Testis (tissue), 3 donors: ENCODE measurements around the gene EPB42. TPM values are rescaled to one million over a fixed set of nuclear protein-coding genes. Genes with fewer than 3 reads are reported as not detected.

Source experiments
- DNase-seq: peaks from one replicate; pipeline ENCODE4 v3.0.0-alpha.2; 2019
- H3K27ac ChIP-seq, 2 donors: fragments of 200-600 bp; sonication (generic); one replicate each; pipeline ENCODE4 v1.5.1; 2019
- H3K27me3 ChIP-seq: fragments of 200-600 bp; sonication (generic); one replicate; pipeline ENCODE4 v1.5.1; 2019
- H3K36me3 ChIP-seq: fragments of 200-600 bp; sonication (generic); one replicate; pipeline ENCODE4 v1.5.1; 2017; ENCODE audit warnings: low read depth; ENCODE audit errors: missing control alignments
- H3K4me1 ChIP-seq: fragments of 200-600 bp; sonication (generic); one replicate; pipeline ENCODE4 v1.5.1; 2019
- H3K4me3 ChIP-seq, 2 donors: fragments of 200-600 bp; sonication (generic); one replicate each; pipeline ENCODE4 v1.5.1; 2017 to 2019
- H3K9me3 ChIP-seq: fragments of 200-600 bp; sonication (generic); one replicate; pipeline ENCODE4 v1.5.1; 2017
- POLR2A ChIP-seq: fragments of 450-650 bp; IDR thresholded peaks from one replicate; pipeline ENCODE4 v1.6.1; 2017; ENCODE audit warnings: antibody characterized with exemption, mild to moderate bottlenecking, moderate library complexity
- WGBS, 2 donors: methylation state at CpG; one replicate each; pipeline ENCODE4 v1.1.5; 2018; 5-methylcytosine and 5-hydroxymethylcytosine counted together
- intact Hi-C: fragments of 100-400 bp; cut with DNase I; formaldehyde crosslinking; loops from one replicate; pipeline ENCODE4 v1.15.1; 2023; ENCODE audit warnings: low total_unique reads
- polyA plus RNA-seq: library from polyadenylated mRNA; stranded (reverse); fragments of 350-450 nt; fragmentation: Illumina TruSeq; extraction: RNeasy Lipid Tissue Mini Kit (QIAGEN cat#74804); gene quantifications from one replicate; pipeline ENCODE4 v1.2.3, GENCODE V29; 2014; ENCODE audit warnings: low read depth, low replicate concordance; ENCODE audit not compliant: insufficient read depth
- total RNA-seq, 2 donors: library from RNA; depleted of rRNA; stranded (reverse); fragments of >200 nt; gene quantifications; one replicate each; pipeline ENCODE4 v1.2.3, GENCODE V29; 2016
- TF ChIP-seq, protein P1 (sequence below), 3 experiments: fragments of 450-650 bp in 2 of 3; fragments of 200-600 bp in 1 of 3; sonication (generic) in 1 of 3; IDR thresholded peaks; one replicate each; pipeline ENCODE4 v1.5.1; 2016 to 2019; ENCODE audit warnings: antibody characterized with exemption in 3 of 3, mild to moderate bottlenecking in 2 of 3, moderate library complexity in 1 of 3

EPB42 gene
- total and polyA plus RNA-seq, 3 donors from 2014 or later = 3.6 to 7.5 (median 6.8) TPM

DNA sequence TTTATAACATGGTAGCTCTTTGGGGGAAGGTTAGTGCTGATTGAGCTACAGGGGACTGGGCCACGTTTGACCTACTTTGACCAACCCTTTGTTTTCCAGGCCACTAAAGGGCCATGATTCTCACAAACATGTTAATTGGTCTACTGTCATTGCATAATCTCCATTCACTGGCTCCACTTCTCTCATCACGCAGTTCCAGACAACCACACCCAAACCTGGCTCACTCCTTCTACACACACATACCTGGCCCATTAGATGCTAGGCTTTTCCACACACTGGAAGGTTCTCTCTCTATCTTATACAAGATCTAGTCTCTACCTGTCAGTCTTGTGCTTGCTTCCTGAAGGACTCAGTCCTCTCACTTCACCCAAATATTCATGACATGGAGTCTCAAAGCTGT is 30.0 kb upstream of the EPB42 start:
- WGBS, 2 donors = 67 to 85% methylated on average over 2 of the region's 2 CpGs
- H3K4me1 ChIP-seq = no peaks in the 10 kb centered on the region
- no peak overlapping the region for H3K4me3 ChIP-seq
- intact Hi-C loops = no loop called here
- no peaks in the 10 kb centered on the region for H3K36me3 ChIP-seq
- H3K9me3 ChIP-seq = no peaks in the 10 kb centered on the region
- no peaks in the 10 kb centered on the region for H3K27me3 ChIP-seq
- DNase-seq = no peak
- TF ChIP-seq POLR2A = no peak
- TF ChIP-seq, protein P1, sequence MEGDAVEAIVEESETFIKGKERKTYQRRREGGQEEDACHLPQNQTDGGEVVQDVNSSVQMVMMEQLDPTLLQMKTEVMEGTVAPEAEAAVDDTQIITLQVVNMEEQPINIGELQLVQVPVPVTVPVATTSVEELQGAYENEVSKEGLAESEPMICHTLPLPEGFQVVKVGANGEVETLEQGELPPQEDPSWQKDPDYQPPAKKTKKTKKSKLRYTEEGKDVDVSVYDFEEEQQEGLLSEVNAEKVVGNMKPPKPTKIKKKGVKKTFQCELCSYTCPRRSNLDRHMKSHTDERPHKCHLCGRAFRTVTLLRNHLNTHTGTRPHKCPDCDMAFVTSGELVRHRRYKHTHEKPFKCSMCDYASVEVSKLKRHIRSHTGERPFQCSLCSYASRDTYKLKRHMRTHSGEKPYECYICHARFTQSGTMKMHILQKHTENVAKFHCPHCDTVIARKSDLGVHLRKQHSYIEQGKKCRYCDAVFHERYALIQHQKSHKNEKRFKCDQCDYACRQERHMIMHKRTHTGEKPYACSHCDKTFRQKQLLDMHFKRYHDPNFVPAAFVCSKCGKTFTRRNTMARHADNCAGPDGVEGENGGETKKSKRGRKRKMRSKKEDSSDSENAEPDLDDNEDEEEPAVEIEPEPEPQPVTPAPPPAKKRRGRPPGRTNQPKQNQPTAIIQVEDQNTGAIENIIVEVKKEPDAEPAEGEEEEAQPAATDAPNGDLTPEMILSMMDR (IDR thresholded peaks at IDR 0.05) = no peak
- no peak overlapping the region for H3K27ac ChIP-seq

DNA sequence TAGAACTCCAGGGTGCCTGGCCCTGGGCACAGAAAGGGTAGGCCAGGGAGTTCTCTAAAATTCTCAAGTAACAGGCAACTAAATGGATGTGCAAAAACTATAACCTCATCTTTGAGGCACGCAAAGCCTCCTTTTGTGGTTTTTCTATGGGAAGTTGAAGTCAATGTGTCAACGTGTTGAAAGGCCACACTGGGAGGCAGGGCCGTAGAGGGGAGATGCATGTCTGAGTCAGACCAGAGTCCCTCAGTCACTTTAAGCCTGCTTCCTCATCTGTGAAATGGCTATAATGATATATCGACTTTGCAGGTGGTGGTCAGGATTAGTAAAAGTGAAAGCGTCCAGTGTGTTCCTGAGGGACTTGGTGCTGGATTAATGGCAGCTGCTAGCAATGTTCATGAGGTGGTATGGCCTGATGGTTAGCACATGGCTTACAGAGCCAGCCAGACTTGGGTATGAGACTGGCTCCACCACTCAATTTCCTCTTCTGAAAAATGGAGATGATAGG is 28.9 kb upstream of the EPB42 start:
- DNase-seq = no peak
- Histone ChIP-seq H3K9me3 (no peaks in the 10 kb centered on the region), H3K27ac (no peak overlapping the region), H3K27me3 (no peaks in the 10 kb centered on the region), H3K36me3 (no peaks in the 10 kb centered on the region), H3K4me1 (no peaks in the 10 kb centered on the region), H3K4me3 (no peak overlapping the region)
- 64% methylated on average over 5 of the region's 5 CpGs for WGBS, 2 donors
- intact Hi-C loops = no loop called here
- no peak for TF ChIP-seq POLR2A
- TF ChIP-seq, protein P1 (IDR thresholded peaks at IDR 0.05) = no peak

- intact Hi-C loops = no loop called here
- no peak overlapping the region for H3K27ac ChIP-seq
- no peaks in the 10 kb centered on the region for H3K36me3 ChIP-seq
- no peak overlapping the region for H3K4me3 ChIP-seq
- TF ChIP-seq POLR2A = no peak
- TF ChIP-seq, protein P1 (IDR thresholded peaks at IDR 0.05) = no peak
- WGBS, 2 donors = 81 to 84% methylated on average over 2 of the region's 2 CpGs
- no peaks in the 10 kb centered on the region for H3K9me3 ChIP-seq
- DNase-seq = no peak
- H3K27me3 ChIP-seq = no peaks in the 10 kb centered on the region
- no peaks in the 10 kb centered on the region for H3K4me1 ChIP-seq
Observed at GRCh38 chr15:43249236-43249635, 28.4 kb upstream of the EPB42 start.

DNA sequence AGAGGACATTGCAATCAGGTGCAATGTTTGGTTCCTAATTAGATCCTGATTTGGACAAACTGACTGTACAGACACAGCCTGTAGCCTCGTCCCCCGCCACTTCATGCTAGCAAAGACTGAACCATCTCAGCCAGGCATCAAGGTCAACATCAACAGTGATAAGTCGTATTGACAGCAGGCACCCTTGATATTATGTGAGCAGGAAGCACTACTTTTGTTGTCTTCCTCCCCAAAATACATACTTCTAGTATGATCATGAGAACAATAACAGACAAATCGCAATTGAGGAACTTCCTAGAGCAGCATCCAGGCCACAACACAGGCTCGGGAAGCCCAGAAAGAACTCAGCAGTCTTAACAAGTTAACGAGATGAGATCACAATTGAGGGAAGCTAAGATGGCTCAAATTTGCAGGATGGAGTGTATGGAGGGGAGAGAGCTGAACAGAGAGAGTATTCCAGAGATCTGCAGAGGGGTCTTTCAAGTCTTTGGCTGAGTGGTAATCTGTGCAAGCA is 25.5 kb upstream of the EPB42 start:
- no peaks in the 10 kb centered on the region for H3K4me1 ChIP-seq
- H3K9me3 ChIP-seq = no peaks in the 10 kb centered on the region
- no peaks in the 10 kb centered on the region for H3K36me3 ChIP-seq
- no peaks in the 10 kb centered on the region for H3K27me3 ChIP-seq
- no peak overlapping the region for H3K4me3 ChIP-seq
- H3K27ac ChIP-seq = no peak overlapping the region
- TF ChIP-seq, protein P1 (IDR thresholded peaks at IDR 0.05) = no peak
- no peak for TF ChIP-seq POLR2A
- whole genome bisulfite sequencing, 2 donors = 72 to 76% methylated on average over 6 of the region's 6 CpGs
- intact Hi-C loops = no loop called here
- DNase-seq = no peak

DNA sequence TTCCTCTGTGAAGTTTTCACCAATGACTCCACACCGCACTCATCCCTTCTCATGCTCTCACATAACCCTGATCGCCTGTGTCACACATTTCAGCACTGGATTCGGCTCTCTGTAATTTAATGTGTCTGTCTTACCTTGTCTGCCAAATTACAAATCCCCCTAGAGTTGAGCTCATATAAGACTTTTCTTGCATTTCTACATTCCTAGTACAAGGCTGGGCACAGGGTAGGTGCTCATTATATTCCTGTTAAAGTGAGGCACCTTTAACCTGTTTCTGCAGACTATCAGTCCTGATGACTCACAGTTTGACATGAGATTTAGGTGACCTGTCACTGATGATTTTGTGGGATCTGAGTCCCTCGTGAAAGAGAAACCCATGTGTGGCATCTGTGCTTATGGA is 23.3 kb upstream of the EPB42 start:
- no peak overlapping the region for H3K27ac ChIP-seq
- H3K9me3 ChIP-seq = no peaks in the 10 kb centered on the region
- TF ChIP-seq POLR2A = no peak
- TF ChIP-seq, protein P1 (IDR thresholded peaks at IDR 0.05) = no peak
- H3K27me3 ChIP-seq = no peaks in the 10 kb centered on the region
- H3K4me3 ChIP-seq = no peak overlapping the region
- no peak for DNase-seq
- intact Hi-C loops = no loop called here
- no peaks in the 10 kb centered on the region for H3K4me1 ChIP-seq
- WGBS, 2 donors = 92 to 93% methylated on average over 4 of the region's 4 CpGs
- H3K36me3 ChIP-seq = no peaks in the 10 kb centered on the region
